Activated B cell treated with CpG ODN at 0.5 μM for 24 hours (primary cell): ENCODE measurements around the gene PHF23. TPM values are rescaled to one million over a fixed set of nuclear protein-coding genes. Genes with fewer than 3 reads are reported as not detected.
A peak's percentile ranks its signal among the peaks of the same experiment; 100 is the strongest.

Source experiments
- ATAC-seq: fragments of 200-7000 bp; cut with Tn5 transposase; one replicate; pipeline ENCODE4 v1.10.0; 2021; ENCODE audit warnings: low read depth, mild to moderate bottlenecking, moderate library complexity
- CTCF ChIA-PET: fragments of 350-600 bp; sonication (Branson Sonifier 250); formaldehyde crosslinking; loops from one replicate; lab custom pipeline; 2021; ENCODE audit warnings: antibody characterized with exemption; lab: Charles Lee
- POLR2A ChIA-PET: fragments of 350-600 bp; sonication (Branson Sonifier 250); formaldehyde crosslinking; loops from one replicate; lab custom pipeline; 2021; ENCODE audit warnings: antibody characterized with exemption; lab: Charles Lee
- DNase-seq: peaks from one replicate; pipeline ENCODE4 v3.0.0; 2022
- H3K27ac Mint-ChIP-seq: one replicate; pipeline ENCODE4 v1.8.0; 2020; ENCODE audit warnings: mixed read lengths
- H3K27me3 Mint-ChIP-seq: one replicate; pipeline ENCODE4 v1.8.0; 2021; ENCODE audit warnings: mixed read lengths
- H3K36me3 Mint-ChIP-seq: one replicate; pipeline ENCODE4 v1.8.0; 2021; ENCODE audit warnings: low read depth, mixed read lengths
- H3K4me1 Mint-ChIP-seq: one replicate; pipeline ENCODE4 v1.8.0; 2021; ENCODE audit warnings: mixed read lengths
- H3K4me3 Mint-ChIP-seq: one replicate; pipeline ENCODE4 v1.8.0; 2020; ENCODE audit warnings: mild to moderate bottlenecking, mixed read lengths
- H3K9me3 Mint-ChIP-seq: one replicate; pipeline ENCODE4 v1.8.0; 2020; ENCODE audit warnings: mixed read lengths
- CTCF ChIP-seq: fragments of 200-600 bp; IDR thresholded peaks from one replicate; pipeline ENCODE4 v1.8.0; 2022; ENCODE audit warnings: antibody characterized with exemption, mild to moderate bottlenecking
- intact Hi-C: fragments of 100-400 bp; cut with micrococcal nuclease; formaldehyde crosslinking; loops from one replicate; pipeline ENCODE4 v1.15.1; 2024
- total RNA-seq: library from RNA; stranded (reverse); gene quantifications from 2 replicates; pipeline ENCODE4 v1.2.3, GENCODE V29; 2022

The PHF23 gene
- total RNA-seq, 1 donor from 2014 or later, result 46.6 TPM

- intact Hi-C loops, result no loop called here
- Mint-ChIP-seq H3K27ac (peak overlapping the region; percentile 15), H3K36me3 (peaks cover 2% of the 10 kb centered on the region), H3K27me3 (no peaks in the 10 kb centered on the region), H3K9me3 (no peaks in the 10 kb centered on the region), H3K4me1 (peaks cover 30% of the 10 kb centered on the region), H3K4me3 (no peak overlapping the region)
- POLR2A ChIA-PET, result interaction anchor here (0.6 kb wide), 1 partner anchor 35 kb away, joined by 12 read pairs; the partner anchor contains the start of gene GABARAP
- TF ChIP-seq CTCF, result no peak
- DNase-seq, result no peak
- no peak for ATAC-seq
- CTCF ChIA-PET, result no interaction called here
These were observed 31.9 kb downstream of the PHF23 start for GRCh38 chr17:7207120-7208001.

GRCh38 chr17:7205561-7205960, 33.7 kb downstream of the PHF23 start:
- Mint-ChIP-seq H3K36me3 (peaks cover 2% of the 10 kb centered on the region), H3K4me3 (peak overlapping the region; percentile 87), H3K9me3 (no peaks in the 10 kb centered on the region), H3K27me3 (no peaks in the 10 kb centered on the region), H3K4me1 (peaks cover 30% of the 10 kb centered on the region), H3K27ac (peak overlapping the region; percentile 94)
- intact Hi-C loops, result loop anchor here (1.0 to 2.0 kb wide), 10 partner anchors 9 to 639 kb away; partner anchors contain the start of genes ACADVL, DLG4, DVL2 and EIF5A
- ChIA-PET POLR2A (interaction anchor here (0.7 to 2.2 kb wide), 6 partner anchors 9 to 482 kb away, joined by 3 to 8 read pairs (median 4); partner anchors contain the start of genes ACADVL, DLG4, DVL2 and GABARAP), CTCF (no interaction called here)
- no peak for TF ChIP-seq CTCF
- no peak for DNase-seq
- no peak for ATAC-seq

- H3K4me3 Mint-ChIP-seq, result peak overlapping the region; percentile 87
- DNase-seq (peak; percentile 95), ATAC-seq (peak; percentile 88)
- TF ChIP-seq CTCF, result no peak
- intact Hi-C loops, result loop anchor here (1.0 to 2.0 kb wide), 10 partner anchors 9 to 639 kb away; partner anchors contain the start of genes ACADVL, DLG4, DVL2 and EIF5A
- H3K27ac Mint-ChIP-seq, result peak overlapping the region; percentile 94
- H3K36me3 Mint-ChIP-seq, result peaks cover 2% of the 10 kb centered on the region
- H3K27me3 Mint-ChIP-seq, result no peaks in the 10 kb centered on the region
- H3K4me1 Mint-ChIP-seq, result peaks cover 30% of the 10 kb centered on the region
- ChIA-PET CTCF (no interaction called here), POLR2A (interaction anchor here (0.7 to 2.2 kb wide), 9 partner anchors 9 to 482 kb away, joined by 3 to 13 read pairs (median 4); partner anchors contain the start of genes ACADVL, DLG4, DVL2 and GABARAP)
- no peaks in the 10 kb centered on the region for H3K9me3 Mint-ChIP-seq
These were observed 34.3 kb downstream of the PHF23 start for GRCh38 chr17:7204828-7205461.

- ChIA-PET POLR2A (interaction anchor here (0.6 to 2.2 kb wide), 5 partner anchors 9 to 200 kb away, joined by 3 to 13 read pairs (median 8); partner anchors contain the start of genes ACADVL, DLG4 and GABARAP), CTCF (no interaction called here)
- peak overlapping the region; percentile 94 for H3K27ac Mint-ChIP-seq
- no peaks in the 10 kb centered on the region for H3K9me3 Mint-ChIP-seq
- H3K4me1 Mint-ChIP-seq, result peaks cover 30% of the 10 kb centered on the region
- H3K27me3 Mint-ChIP-seq, result no peaks in the 10 kb centered on the region
- TF ChIP-seq CTCF, result no peak
- no peak for ATAC-seq
- peak overlapping the region; percentile 87 for H3K4me3 Mint-ChIP-seq
- intact Hi-C loops, result loop anchor here (2.0 kb wide), 3 partner anchors 34 to 102 kb away; partner anchors contain the start of genes EIF5A and PHF23
- no peak for DNase-seq
- H3K36me3 Mint-ChIP-seq, result peaks cover 2% of the 10 kb centered on the region
These were observed 34.9 kb downstream of the PHF23 start for GRCh38 chr17:7204336-7204735.
